HG02938 (cell line): ENCODE results near the gene TP63.
A peak's percentile ranks its signal among the peaks of the same experiment; 100 is the strongest.

ENCODE experiments used
- ATAC-seq: cut with Tn5 transposase; IDR thresholded peaks from one replicate; pipeline ENCODE4 v1.9.1; 2021; ENCODE audit warnings: mild to moderate bottlenecking, moderate library complexity; ENCODE audit not compliant: unreplicated experiment

Gene TP63

DNA sequence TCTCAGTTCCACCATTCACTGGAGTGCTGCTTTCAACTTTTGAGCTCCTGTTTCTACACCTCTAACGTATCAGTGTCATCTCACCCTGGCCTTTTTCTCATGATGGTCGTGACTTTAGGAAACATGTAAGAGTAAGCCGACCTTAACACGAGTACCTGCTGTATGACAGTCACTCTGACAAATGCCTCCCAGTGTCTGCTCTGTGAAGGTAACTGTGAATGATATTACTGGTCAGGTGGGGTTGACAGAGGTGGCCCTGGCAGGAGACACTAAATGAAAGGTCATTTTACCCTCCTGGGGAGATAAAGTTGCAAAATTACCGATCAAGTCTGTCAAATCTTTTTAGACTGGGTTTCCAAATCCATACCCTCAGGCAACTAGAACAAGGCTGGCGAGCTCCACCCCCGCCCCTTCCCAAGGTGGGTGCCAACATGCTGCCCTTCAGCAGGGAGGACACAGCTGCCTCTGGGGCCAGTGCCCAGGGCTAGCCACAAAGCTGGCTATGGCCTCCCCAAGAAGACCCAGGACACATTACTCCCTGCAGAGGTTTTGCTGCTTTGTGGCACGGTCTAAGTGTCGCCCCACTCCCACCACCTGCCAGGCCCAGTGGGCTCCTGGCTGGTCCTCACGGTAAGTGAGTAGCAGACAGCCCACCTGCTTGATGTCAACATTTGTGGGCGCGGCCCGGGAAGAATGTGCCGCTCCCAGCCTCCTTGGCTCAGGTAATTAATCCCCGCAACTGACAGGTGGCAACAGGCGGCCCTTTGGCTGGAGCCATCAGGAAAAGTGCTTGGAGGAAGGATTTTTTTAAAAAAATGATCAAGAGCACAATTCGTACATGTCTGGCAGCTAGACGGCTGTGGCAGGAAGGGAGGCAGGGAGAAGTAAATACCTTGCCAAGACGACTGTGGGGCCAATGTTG, 211.8 kb downstream of the TP63 start:
- no peak for ATAC-seq

DNA sequence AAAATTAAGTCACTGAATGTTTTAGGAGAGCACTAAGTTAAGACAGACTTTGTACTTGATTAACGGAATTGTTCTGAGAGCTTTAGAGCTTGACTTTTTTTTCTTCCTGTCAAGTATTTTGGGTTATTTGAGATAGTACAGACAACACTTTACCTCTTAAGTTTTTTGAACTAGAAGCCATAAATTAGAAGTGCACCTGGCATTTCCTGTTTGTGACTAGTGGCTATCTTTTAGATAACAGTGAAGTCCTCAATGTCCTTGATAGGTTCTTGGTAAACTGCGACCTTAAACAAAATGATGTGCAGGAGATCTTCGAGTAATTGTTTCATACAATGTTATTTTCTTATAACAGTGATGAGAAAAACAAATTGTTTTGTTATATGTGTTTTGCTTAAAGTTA, 213.9 kb downstream of the TP63 start:
- no peak for ATAC-seq

DNA sequence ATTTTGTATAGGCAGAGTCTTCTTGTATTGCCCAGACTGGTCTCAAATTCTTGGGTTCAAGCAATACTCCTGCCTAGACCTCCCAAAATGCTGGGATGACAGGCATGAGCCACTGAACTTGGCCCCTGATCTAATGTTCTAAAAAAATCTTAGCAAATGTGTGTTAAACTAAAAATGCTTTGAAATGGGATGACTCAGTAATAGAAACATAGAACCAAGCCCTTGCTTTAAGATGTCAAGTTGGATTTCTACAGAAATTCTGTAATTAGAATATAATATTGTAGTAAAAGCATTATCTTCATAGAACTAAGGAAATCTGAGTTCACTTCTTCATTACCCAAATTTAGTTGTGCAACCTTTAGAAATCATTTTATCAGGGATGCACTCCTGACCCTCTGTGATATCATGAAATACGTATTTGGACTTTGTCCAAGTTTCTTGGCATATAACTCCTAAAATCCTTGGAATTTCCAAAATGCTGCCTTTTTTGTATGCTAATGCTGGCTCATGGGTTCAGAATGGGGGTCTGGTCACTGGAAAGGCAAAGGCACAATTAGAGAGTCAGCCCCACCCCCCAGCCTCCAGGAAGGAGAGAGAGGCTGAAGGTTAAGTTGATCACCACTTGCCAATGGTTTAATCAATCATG, 217.3 kb downstream of the TP63 start:
- ATAC-seq = no peak

DNA sequence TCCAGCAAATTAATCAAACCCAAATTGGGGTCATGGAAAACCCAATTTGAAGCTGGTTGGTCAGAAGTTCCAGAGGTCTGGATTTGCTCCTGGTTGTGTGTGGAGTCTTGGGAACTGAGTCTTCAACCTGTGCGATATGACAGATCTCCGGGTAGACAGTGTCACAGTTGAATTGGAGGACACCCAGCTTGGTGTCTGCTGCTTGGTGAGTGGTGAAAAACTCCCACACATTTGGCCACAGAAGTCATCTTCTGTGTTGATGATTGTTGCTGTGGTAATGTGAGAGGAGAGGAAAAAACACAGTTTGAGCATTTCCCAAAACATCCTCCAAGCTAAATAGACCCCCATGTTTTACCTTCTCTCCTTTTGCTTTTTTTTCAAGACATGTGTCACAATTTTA, 218.1 kb downstream of the TP63 start:
- peak; percentile 59 for ATAC-seq

DNA sequence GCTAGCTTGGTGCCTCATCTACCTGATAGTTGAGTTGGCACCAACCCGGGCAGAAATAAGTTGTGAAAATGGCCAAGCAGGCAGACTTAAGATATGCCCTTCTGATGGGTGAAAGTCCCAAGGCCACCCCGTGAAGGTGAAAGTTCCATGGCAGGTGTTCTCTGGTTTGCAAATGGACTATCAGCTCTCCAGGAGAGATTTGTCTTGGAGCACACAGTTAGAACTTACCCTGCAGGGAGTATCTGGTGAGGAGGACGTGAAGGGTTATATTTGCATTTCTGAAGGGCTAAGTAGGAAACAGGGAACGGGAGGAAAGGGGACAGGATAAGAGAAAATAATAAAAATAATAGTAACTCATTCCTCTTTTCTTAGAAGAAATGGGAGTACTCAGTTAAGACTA, 220.5 kb downstream of the TP63 start:
- ATAC-seq = no peak

DNA sequence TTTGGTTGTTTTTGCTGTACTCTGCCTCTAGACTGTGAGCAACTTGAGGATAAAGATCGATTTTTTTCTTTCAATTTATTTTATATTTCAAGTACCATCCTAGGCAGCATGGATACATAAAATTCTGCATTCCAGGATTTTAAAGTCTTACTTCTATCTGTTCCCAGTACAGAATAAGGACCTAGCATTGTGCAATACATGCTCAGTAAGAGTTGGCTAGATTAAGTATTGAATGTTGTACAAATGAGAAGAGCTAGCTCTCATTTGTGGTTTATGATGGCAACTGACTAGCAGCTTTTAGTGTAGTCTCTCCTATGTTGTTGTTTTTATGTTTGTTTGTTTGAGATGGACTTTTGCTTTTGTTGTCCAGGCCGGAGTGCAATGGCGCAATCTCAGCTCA, 222.7 kb downstream of the TP63 start:
- no peak for ATAC-seq

DNA sequence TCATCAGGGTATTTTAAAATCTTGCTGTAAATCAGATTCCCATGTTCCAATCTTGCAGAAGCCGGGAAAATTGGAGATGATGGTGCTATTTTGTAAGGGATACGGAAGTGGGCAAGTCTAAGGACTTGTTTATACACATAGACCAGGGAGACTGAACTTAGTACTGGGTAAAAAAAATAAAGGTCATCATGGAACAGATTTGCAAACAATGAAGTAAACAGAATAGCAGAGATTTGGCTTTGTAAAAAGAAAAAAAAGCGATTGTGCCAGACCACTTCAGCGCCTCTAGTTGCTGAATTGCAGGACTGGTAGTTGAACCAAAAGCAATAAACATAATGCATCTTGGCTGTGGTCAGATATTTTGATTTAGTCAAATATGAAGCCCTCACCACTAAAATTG, 229.1 kb downstream of the TP63 start:
- ATAC-seq = no peak

DNA sequence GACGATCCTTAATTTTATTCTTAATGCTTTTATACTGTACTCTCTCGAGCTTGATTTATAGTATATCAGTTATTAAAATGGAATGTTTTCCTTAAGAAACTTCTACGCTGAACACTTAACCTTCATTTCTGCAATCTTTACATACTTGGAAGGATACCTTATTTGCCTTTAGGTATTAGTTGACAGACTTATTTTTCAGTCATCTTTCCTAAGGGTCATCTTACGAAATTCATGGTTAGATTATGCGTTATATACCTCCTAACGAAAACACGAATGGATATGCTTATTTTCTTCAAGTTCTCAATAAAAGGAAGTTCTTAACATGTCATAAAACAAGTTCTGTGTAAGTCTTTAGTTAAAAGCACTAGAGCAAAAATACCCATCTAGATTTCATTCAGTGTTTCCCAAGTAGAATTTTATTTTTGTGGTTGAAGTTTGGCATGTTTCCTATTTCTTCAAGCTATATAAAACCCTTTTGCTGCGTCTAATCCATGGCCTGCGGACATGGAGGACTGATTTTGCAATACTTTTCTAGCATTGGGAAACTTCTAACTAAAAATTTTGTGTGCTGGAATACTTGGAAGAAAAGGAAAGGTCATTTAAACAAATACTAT, 231.3 kb downstream of the TP63 start:
- no peak for ATAC-seq

DNA sequence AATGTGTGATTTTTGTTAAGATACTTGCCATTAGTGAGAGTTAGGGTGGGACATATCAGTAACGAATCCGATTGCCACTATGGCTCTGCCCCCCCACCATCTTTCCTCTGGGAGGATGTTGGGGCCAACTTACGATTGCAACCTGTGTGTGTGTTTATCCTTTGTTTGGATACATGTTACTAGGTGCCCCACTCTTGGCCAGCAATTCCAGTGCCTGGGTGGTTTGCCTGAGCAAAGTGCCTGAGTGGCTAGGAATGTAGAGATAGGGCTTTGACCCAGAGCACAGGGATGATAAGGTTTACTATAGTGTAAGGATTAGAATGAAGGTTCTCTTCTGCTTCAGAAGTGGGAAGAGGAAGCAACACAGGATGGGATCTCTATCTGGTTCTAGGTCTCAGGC, 231.8 kb downstream of the TP63 start:
- no peak for ATAC-seq

DNA sequence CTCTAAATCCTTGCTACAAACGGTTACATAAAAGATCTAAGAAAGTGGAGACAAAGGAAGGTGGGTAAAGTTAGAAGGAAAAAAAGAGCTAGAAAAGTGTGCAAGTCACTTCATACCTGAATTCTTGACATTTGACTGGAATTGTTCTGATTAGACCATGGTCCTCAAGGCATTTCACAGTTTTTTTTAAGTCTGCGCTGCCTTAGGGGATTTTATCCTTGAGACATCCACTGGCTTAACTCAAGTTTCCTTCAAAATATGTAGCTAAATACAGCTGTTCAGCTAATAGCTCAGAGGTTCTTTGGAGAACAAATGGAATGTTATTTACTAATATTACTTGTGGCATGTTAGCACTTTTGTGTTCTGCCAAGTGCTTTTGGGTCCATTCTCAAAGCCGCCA, 236.9 kb downstream of the TP63 start:
- ATAC-seq = no peak

DNA sequence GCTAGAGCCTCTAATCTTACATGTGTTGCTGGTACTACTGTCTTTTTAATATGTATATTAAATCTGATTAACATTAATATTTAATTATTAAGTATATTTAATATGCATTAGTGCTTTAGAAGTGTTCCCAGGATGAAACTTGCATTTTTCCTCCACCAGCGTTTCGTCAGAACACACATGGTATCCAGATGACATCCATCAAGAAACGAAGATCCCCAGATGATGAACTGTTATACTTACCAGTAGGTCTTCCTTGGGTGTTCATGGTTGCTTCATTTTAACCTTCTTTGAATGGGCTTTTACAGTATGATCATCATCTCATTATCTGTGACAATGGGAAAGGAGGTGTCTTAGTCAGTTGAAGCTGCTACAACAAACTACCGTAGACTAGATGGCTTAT, 238.0 kb downstream of the TP63 start:
- no peak for ATAC-seq

DNA sequence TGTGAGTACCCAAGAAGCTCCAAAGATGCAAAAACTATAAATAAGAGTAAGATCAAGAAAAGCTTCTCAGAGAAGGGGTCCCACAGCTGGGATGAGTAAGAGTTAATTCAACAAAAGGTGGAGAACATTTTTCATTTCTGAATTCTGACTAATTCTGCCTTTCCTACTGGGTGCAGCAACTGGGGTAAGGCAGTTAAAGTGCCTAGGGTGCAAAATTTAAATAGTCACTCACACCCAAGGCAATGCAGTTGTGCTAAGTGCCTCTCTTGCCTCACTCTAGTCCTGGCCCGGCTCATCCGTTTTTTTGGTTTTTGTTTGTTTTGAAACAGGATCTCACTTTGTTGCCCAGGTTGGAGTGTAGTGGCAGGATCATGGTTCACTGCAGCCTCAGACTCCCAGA, 240.2 kb downstream of the TP63 start:
- ATAC-seq = no peak

DNA sequence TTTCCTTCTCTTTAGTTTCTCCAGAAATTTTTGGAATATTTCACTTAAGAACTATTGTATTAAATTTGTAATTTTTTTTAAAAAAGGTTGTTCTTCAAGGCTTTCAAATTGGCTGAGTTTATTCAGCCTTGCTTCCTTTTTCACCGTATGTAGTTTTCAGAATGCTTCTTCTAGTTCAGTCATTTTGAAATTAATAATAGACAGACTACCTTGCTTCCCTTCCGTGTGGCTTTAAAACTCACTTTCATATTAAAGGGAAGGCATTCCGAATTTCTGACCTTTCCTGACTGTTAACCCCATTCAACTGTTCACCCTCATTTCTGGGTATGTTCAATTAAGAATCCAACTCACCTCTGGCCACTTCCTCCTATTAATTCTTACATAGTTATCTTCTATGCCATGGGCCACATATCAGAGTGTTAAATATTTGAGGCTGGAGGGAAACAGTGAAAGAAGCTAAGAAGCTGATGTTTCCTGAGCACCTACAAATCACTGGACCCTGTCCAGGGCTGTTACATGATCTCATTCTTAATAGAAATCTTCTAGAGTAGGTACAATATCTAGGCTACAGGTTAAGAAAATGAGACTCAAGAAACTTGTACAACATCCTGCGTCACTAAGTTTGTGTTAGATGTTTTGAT, 252.0 kb downstream of the TP63 start:
- peak; percentile 72 for ATAC-seq

DNA sequence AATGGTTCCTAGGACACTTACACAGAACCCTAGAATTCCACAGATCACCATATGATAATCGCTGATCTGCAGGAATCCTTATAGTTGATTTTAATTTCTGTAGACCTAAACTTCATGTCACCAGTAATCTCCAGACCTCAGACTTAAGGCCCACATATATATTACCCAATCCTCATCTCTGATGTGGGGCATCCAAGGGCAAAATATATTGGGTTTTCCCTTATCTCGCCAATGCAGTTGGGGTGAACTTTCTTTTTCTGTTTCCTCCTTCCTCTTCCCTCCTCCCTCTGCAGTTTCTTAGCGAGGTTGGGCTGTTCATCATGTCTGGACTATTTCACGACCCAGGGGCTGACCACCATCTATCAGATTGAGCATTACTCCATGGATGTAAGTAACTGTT, 259.3 kb downstream of the TP63 start:
- ATAC-seq = no peak

DNA sequence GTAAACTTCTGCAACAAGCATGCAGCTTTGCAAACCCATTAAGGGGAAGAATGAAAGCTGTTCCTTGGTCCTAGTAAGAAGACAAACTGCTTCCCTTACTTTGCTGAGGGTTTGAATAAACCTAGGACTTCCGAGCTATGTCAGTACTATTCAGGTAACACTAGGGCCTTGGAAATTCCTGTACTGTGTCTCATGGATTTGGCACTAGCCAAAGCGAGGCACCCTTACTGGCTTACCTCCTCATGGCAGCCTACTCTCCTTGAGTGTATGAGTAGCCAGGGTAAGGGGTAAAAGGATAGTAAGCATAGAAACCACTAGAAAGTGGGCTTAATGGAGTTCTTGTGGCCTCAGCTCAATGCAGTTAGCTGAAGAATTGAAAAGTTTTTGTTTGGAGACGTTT, 265.3 kb downstream of the TP63 start:
- ATAC-seq = no peak

DNA sequence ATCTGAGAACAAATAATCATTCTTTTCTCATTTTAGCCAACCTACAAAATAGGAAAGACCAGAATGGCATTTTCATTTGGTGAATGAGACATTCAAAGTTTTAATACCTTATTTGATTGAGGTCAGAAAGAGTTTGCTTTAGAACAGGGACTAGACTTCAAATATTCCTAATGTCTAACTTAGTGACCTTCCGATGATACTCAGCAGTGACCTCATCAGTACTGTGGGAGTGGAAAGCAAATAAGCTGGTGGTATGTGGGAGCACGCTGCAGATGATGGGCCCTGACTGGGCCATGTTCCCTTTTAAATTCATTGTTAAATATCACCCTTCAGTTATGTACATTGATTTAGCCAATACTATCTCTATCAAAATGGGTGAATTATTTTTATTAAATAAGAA, 266.2 kb downstream of the TP63 start:
- ATAC-seq = no peak

DNA sequence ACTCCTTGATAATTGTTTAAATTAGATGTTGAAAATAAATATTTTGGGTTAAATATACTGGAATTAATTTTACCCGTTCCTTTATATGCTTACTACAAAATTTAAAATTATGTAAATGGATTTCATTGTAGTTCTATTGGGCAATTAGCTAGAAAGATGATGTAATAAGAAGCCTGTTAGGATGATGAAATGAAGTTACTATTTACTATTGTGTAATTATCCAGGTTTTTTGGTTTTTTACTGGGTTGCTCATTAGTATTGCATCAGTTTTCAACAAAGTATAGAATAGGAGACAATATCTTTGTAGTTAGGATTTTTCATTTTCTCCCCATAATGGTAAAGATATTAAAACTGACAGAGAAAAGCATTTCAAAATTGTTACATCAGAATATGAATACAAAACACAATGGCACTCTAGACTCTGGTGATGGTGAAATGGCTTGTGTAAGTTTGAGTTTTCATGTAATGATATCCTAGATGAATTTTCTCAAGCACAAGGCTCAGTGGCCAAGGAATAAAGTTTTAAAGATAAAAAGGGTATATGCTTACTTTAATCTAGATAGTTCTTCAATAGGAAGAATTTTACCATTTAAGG, 267.5 kb downstream of the TP63 start:
- no peak for ATAC-seq

DNA sequence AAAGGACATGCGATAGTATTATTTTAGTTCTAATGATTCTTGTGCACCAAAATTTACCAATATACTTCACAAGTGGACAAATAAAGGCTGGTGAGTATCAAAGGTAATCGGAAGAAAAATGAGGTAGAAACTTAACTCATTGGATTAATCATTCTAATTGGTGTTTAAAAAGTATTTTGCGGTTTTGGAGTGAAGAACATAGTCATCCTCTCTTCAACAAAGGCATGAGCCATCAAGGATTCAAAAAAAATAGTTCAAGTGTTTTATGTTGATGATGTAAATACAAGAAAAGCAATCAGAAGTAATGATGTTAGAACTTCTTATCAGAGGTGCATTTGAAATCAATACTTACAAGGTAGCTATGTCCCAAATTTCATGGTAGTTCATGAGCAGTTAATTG, 268.0 kb downstream of the TP63 start:
- ATAC-seq = no peak

DNA sequence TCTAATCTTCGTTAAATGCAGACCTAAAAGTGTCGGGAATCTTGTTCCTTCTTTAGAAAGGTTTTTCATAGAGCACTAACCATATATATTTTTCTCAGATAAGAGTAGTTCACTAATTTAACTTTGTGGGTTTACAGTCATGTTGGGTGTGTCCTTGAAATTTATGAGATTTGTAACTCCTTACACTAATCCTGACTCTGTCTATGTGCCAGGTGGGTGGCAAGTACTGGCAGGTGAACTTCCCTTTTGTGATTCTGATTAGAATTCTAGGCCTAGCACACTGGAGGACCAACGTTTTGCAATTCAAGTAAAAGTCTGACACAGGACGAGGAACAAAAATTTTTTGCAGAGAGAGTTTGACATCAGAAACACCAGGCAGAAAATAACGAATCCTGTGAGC, 269.4 kb downstream of the TP63 start:
- ATAC-seq = no peak

DNA sequence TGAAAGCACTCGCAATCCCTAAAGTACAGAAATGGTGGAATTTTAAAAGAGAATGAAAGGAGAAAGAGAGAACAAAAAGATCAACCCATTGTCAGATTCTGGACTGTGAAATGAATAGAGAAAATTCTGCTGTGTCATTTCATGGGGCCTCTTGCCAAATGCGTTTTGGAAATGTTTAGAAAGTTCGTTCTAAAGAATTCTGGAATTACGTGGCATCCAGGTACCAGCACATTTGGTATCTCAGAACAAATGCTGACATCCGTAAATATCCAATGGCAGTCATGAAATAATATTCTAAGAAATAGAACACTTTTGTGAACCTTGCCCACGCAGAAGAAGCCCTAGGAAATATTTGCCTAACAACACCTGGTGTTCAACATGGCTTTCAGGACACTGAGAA, 270.3 kb downstream of the TP63 start:
- no peak for ATAC-seq
